HepG2 (cell line): ENCODE results near the gene STAM. TPM values are rescaled to one million over a fixed set of nuclear protein-coding genes. Genes with fewer than 3 reads are reported as not detected.

ENCODE experiments used
- ATAC-seq: fragments of 200-7000 bp; cut with Tn5 transposase; 3 replicates; pipeline ENCODE4 v1.9.1; 2020; ENCODE audit warnings: mild to moderate bottlenecking, moderate library complexity
- BruUV-seq: library from RNA; stranded (reverse); fragments of 400-500 nt; replicated peaks from 2 replicates; lab custom pipeline; 2021; lab: Mats Ljungman, UMichigan
- CTCF ChIA-PET: fragments of 300-600 bp; formaldehyde crosslinking; extraction: SDS; loops from one replicate; lab custom pipeline; 2021; ENCODE audit warnings: low total read pairs, inconsistent platforms, low intra/inter-chr PET ratio; lab: Yijun Ruan, JAX
- POLR2A ChIA-PET: fragments of 350-600 bp; sonication (Branson Sonifier 250); formaldehyde crosslinking; loops from one replicate; lab custom pipeline; 2020; ENCODE audit warnings: antibody characterized with exemption, inconsistent platforms; lab: Yijun Ruan, JAX
- DNase-seq: peaks from one replicate; pipeline ENCODE4 v3.0.0-alpha.2; 2015; ENCODE audit warnings: low spot score
- FAIRE-seq: peaks from 3 replicates; lab custom pipeline; 2011; peaks lifted over from hg19 to GRCh38; lab: Jason Lieb, UNC
- H2AFZ ChIP-seq: one replicate; pipeline ENCODE4 v1.6.1; 2011; ENCODE audit warnings: low read length, inconsistent platforms
- H3K27ac ChIP-seq: fragments of 300-600 bp; 3 replicates; pipeline ENCODE4 v1.8.0; 2011; ENCODE audit warnings: mixed run types, mild to moderate bottlenecking, mixed read lengths, low read length, inconsistent platforms; ENCODE audit not compliant: insufficient read depth; ENCODE audit errors: extremely low read length
- H3K27me3 ChIP-seq, 2 experiments: fragments of 200-600 bp in 1 of 2; 2 replicates in 1 of 2; 3 replicates in 1 of 2; pipeline versions ENCODE4 v1.6.0 to v1.8.0; 2011; ENCODE audit warnings: low read length in 2 of 2, mild to moderate bottlenecking in 2 of 2, moderate library complexity in 2 of 2, inconsistent platforms in 1 of 2; ENCODE audit not compliant: insufficient read depth in 2 of 2, control insufficient read depth in 1 of 2
- H3K36me3 ChIP-seq, 2 experiments: fragments of 200-600 bp in 1 of 2; replicated peaks in 1 of 2; 2 replicates in 1 of 2; 3 replicates in 1 of 2; pipeline versions ENCODE4 v1.5.1 to v1.8.0; 2011; ENCODE audit warnings: low read length in 2 of 2, inconsistent platforms in 1 of 2; ENCODE audit not compliant: insufficient read depth in 2 of 2, control insufficient read depth in 1 of 2
- H3K4me1 ChIP-seq: 2 replicates; pipeline ENCODE4 v1.5.1; 2012; ENCODE audit warnings: low read length, inconsistent platforms; ENCODE audit not compliant: insufficient read depth
- H3K4me2 ChIP-seq: 2 replicates; pipeline ENCODE4 v1.6.0; 2011; ENCODE audit warnings: low read depth, low read length, inconsistent platforms
- H3K4me3 ChIP-seq, 3 experiments: fragments of 200-600 bp in 1 of 3; sonication (generic), shearing (Covaris generic) in 1 of 3; replicated peaks in 1 of 3; 2 replicates each; pipeline ENCODE4 v1.5.1; 2011 to 2016; ENCODE audit warnings: low read length in 3 of 3, inconsistent platforms in 2 of 3, low read depth in 2 of 3, mild to moderate bottlenecking in 2 of 3, control low read depth in 1 of 3, mixed read lengths in 1 of 3; ENCODE audit not compliant: insufficient read depth in 1 of 3
- H3K79me2 ChIP-seq: one replicate; pipeline ENCODE4 v1.6.1; 2011; ENCODE audit warnings: low read length, inconsistent platforms; ENCODE audit not compliant: insufficient read depth
- H3K9ac ChIP-seq: 2 replicates; pipeline ENCODE4 v1.6.0; 2011; ENCODE audit warnings: mild to moderate bottlenecking, low read depth, low read length, inconsistent platforms; ENCODE audit not compliant: insufficient read depth
- H3K9me3 ChIP-seq: 2 replicates; pipeline ENCODE4 v1.5.1; 2012; ENCODE audit warnings: mild to moderate bottlenecking, low read length
- H4K20me1 ChIP-seq: 2 replicates; pipeline ENCODE4 v1.6.0; 2011; ENCODE audit warnings: inconsistent platforms, mild to moderate bottlenecking, low read length, moderate library complexity; ENCODE audit not compliant: insufficient read depth
- AFF4 ChIP-seq: sonication (generic); formaldehyde crosslinking; IDR thresholded peaks from 2 replicates; pipeline ENCODE4 v1.4.0; 2020; ENCODE audit warnings: missing genetic modification reagents
- ELF1 ChIP-seq: sonication (generic); formaldehyde crosslinking; IDR thresholded peaks from 2 replicates; pipeline ENCODE4 v1.4.0; 2020; ENCODE audit warnings: missing genetic modification reagents
- HNF4A ChIP-seq: sonication (generic); formaldehyde crosslinking; IDR thresholded peaks from 2 replicates; pipeline ENCODE4 v1.4.0; 2020; ENCODE audit warnings: missing genetic modification reagents
- HOXA5 ChIP-seq: sonication (generic); formaldehyde crosslinking; IDR thresholded peaks from 2 replicates; pipeline ENCODE4 v1.4.0; 2020; ENCODE audit warnings: missing genetic modification reagents
- JUN ChIP-seq: sonication (generic); formaldehyde crosslinking; IDR thresholded peaks from 2 replicates; pipeline ENCODE4 v1.4.0; 2020; ENCODE audit warnings: mild to moderate bottlenecking, missing genetic modification reagents
- KLF15 ChIP-seq: sonication (generic); formaldehyde crosslinking; IDR thresholded peaks from 2 replicates; pipeline ENCODE4 v1.8.1; 2023; ENCODE audit warnings: borderline replicate concordance, mild to moderate bottlenecking, inconsistent platforms, missing genetic modification reagents, mixed read lengths
- MYC ChIP-seq: sonication (generic); formaldehyde crosslinking; IDR thresholded peaks from 2 replicates; pipeline ENCODE4 v1.9.0; 2021; ENCODE audit warnings: missing genetic modification reagents, borderline replicate concordance
- POLR2AphosphoS5 ChIP-seq: IDR thresholded peaks from 2 replicates; pipeline ENCODE4 v1.6.1; 2012; ENCODE audit warnings: low read depth, low read length
- TCF7 ChIP-seq: sonication (generic); IDR thresholded peaks from 2 replicates; pipeline ENCODE4 v1.6.1; 2016; ENCODE audit warnings: antibody characterized with exemption, low read depth
- TFAP4 ChIP-seq: sonication (generic); IDR thresholded peaks from 2 replicates; pipeline ENCODE4 v1.6.1; 2016; ENCODE audit warnings: low read depth, borderline replicate concordance
- ZBTB1 ChIP-seq: sonication (generic); formaldehyde crosslinking; IDR thresholded peaks from 2 replicates; pipeline ENCODE4 v1.4.0; 2020; ENCODE audit warnings: missing genetic modification reagents, borderline replicate concordance
- in situ Hi-C: cut with HindIII; loops from 2 replicates; pipeline ENCODE4 v1.10.0; 2017; ENCODE audit warnings: low pct_unique_long_range_greater_than_20kb; ENCODE audit not compliant: extremely low pct_ligation_motif_present
- intact Hi-C: fragments of 100-400 bp; cut with micrococcal nuclease; formaldehyde crosslinking; loops from one replicate; pipeline ENCODE4 v1.10.0; 2022; ENCODE audit not compliant: unreplicated experiment
- polyA plus RNA-seq, 8 experiments: library from polyadenylated mRNA; depleted of rRNA in 3 of 8; stranded (reverse) in 7 of 8; unstranded in 1 of 8; fragments of >200 nt; fragmentation: Illumina TruSeq in 4 of 8; extraction: Trizol in 4 of 8; gene quantifications; 2 replicates each; pipeline versions ENCODE4 v1.2.1 to v1.2.3, GENCODE V29; 2011 to 2016; ENCODE audit warnings: low read depth in 4 of 8, missing spikeins in 1 of 8, mixed read lengths in 1 of 8; ENCODE audit not compliant: insufficient read depth in 1 of 8
- total RNA-seq, 5 experiments: library from RNA; depleted of rRNA; stranded (reverse); fragments of >200 nt; fragmentation: Illumina TruSeq; extraction: Trizol; gene quantifications; 2 replicates each; pipeline ENCODE4 v1.2.3, GENCODE V29; 2016; ENCODE audit warnings: low read depth in 1 of 5

STAM gene
- total and polyA plus RNA-seq, 2 of the 13 experiments (the other 11 are each of a cell fraction or from before 2014, with no cell fraction given), result 19.5 to 25.1 TPM

- no peak for TF ChIP-seq KLF15
- TF ChIP-seq, all 625 proteins: peak for 4
Observed at GRCh38 chr10:17650416-17650815, 6.5 kb downstream of the STAM start (continued).

GRCh38 chr10:17651896-17652295 lies 7.9 kb downstream of the STAM start:
- Histone ChIP-seq H3K27ac (peak overlapping the region; percentile 98), H3K27me3 (no peaks in the 10 kb centered on the region), H3K4me2 (peak overlapping the region; percentile 82), H3K36me3 (no peaks in the 10 kb centered on the region; a peak in 2 of 5 replicates), H3K79me2 (peaks cover 96% of the 10 kb centered on the region), H3K9me3 (peaks cover 7% of the 10 kb centered on the region), H3K4me1 (peaks cover 90% of the 10 kb centered on the region), H3K4me3 (no peak overlapping the region), H2AFZ (no peak overlapping the region), H3K9ac (peak overlapping the region; percentile 66; the same call in 1 of the 2 replicates), H4K20me1 (no peaks in the 10 kb centered on the region)
- intact Hi-C loops (loop anchor here (2.0 kb wide), 1 partner anchor 19 kb away; no protein-coding TSS in a partner anchor), in situ Hi-C loops (loop anchor here (25.0 kb wide), 1 partner anchor 1010 kb away; the partner anchor contains the start of genes ARL5B and NSUN6)
- no peak for ATAC-seq
- ChIA-PET POLR2A (interaction anchor here (2.8 kb wide), 1 partner anchor 35 kb away, joined by 18 read pairs; the partner anchor contains the start of gene HACD1), CTCF (no interaction called here)
- TF ChIP-seq HOXA5 (CRISPR knock-in tag) (no peak), AFF4 (CRISPR knock-in tag) (no peak), TFAP4 (no peak), JUN (CRISPR knock-in tag) (no peak), MYC (no peak), ZBTB1 (no peak), ELF1 (CRISPR knock-in tag) (no peak), HNF4A (CRISPR knock-in tag) (no peak), POLR2AphosphoS5 (no peak), TCF7 (no peak)
- no peak for DNase-seq
- BruUV-seq, result no TSS peak
- no peak for FAIRE-seq
